ENCODE results near the gene GPC2.

- no peak for TF ChIP-seq CTCF (IDR thresholded peaks at IDR 0.05)
- no peak for TF ChIP-seq EZH2 (IDR thresholded peaks at IDR 0.05)
Measured at GRCh38 chr7:100122067-100122466, 55.1 kb downstream of the GPC2 start.
